Fibroblast of upper back skin (primary cell): ENCODE measurements around the gene SLC22A13.
"Not testable (repeated sequence)": the region's sequence is repeated elsewhere in the genome, so short reads cannot be mapped to it uniquely, and the experiment has no call there.

ENCODE experiments used
- DNase-seq: peaks from one replicate; pipeline ENCODE4 v3.0.0-alpha.2; 2013

The SLC22A13 gene

GRCh38 chr3:38307599-38307998 is 42.0 kb downstream of the SLC22A13 start:
- DNase-seq: no peak

- no peak for DNase-seq
These were observed 42.8 kb downstream of the SLC22A13 start for GRCh38 chr3:38308456-38308855.

- DNase-seq: no peak
These were observed 45.9 kb downstream of the SLC22A13 start for GRCh38 chr3:38311476-38311875.

DNA sequence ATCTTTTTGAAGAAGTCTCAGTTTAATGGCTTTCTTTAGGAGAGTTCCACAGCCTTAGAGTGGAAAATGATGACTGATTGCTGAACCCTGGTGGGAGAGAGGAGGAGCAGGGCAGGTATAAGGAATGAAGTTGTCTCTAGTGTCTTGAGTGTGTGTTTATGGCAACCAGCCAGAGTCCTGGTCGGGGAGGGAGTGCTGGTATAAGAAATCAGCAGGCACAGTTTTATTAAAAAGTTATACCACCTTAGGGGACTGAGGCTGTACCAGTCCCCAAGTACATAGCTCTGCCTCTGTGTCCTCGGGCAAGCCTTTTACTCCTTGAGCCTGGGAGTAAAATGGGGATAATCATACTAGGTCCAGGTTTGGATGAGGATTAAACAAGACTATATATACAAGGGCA is 46.3 kb downstream of the SLC22A13 start:
- DNase-seq: no peak

DNA sequence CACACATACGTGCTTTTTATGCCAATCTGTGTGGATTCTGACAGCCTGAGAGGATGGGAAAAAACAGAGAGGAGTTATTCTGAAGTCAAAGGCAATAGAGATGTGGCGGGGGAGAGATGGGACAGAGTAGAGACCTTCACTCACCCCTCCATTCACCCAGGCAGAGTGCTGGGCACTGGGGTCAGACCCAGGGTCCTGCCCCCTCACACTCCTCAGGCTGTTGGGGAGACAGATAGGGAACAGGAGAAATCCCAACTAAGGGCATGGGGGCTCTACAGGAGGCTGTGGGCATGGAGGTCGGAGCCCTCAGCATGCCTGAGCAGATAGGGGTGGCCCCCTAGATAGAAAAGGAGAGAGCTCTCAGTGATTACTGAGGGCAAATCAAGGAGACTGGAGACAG is 46.7 kb downstream of the SLC22A13 start:
- DNase-seq: no peak

DNA sequence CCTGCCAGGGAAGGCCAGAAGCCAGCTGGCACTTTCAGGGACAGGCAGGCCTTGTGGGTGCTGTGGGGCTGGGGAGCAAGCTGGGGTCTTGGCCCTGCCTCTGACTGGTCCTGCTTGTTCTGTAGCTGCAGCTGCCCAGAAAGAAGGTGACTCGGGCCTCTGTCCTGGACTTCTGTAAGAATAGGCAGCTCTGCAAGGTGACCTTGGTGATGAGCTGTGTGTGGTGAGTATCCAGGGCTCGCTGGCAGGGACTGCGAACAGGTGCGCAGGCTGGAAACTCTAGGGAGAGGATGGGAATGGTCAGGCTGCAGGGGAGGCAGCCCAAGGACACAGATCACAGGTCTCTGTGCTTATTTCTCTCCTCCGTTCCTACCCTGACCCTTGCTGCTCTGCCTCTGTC is 47.7 kb downstream of the SLC22A13 start:
- DNase-seq: no peak

- no peak for DNase-seq
These were observed 48.1 kb downstream of the SLC22A13 start for GRCh38 chr3:38313695-38314094.

DNA sequence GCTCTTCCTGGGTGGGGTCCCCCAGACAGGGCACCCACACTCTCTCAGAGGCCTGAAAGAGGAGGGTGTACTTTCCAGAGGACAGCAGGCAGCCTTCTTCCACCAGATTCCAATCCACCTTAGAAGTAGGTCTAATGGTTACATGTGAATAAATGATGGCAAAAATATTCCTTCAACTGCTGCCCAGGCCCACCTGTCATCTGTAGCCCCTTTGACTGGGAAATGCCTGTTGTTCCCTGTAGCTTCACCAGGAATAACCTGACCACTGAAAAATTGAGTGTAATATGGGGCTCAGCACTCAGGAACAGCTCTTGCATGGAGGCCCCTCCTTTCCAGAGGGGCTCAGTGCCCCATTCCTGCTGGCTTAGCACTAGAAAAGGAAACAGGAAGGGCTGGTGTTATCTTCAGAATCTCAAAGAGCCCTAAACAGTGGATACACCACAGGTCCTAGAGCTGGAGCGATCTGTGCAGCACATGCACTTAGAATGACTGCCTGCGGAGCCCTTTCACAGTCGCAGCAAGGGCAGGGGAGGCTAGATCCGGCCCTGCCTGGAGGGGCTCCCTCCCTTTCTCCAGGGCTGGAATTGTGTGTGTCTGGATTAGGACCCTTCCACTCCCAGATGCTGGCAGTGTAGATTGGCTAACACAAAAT is 48.6 kb downstream of the SLC22A13 start:
- DNase-seq: no peak

- DNase-seq: no peak
These were observed 49.3 kb downstream of the SLC22A13 start for GRCh38 chr3:38314764-38315487.

DNA sequence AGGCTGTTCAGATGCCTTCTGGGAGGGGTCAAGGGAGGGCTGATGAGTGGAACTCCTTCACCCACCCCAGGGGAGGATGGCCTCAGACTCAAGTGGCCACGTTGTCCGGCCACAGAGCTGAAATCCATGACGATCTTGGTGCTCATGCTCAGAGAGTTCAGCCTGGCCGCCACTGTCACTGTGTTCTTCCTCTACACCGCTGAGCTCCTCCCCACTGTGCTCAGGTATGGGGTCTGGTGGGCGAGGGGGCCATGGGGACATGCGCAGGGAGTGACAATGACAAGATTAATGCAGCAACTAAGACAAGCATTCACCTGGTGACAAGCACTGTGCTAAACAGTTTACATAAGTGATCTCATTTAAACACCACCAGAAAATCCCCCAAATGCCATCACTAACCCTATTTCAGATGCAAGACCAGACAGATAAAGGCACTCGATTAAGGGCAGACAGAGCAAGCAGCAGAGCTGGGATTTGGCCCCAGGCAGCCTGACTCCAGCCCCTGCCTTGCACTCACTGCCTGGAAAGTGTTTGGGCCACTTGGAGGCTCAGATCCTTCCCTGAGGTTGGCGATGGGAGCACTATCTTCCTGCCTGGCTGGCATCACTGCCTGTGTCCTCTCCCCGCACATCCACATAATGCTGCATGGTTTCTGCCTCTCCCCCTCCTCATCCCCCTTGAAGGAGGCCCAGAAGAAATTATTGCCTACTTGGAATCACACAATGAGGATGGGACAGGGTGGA is 50.0 kb downstream of the SLC22A13 start:
- DNase-seq: no peak

DNA sequence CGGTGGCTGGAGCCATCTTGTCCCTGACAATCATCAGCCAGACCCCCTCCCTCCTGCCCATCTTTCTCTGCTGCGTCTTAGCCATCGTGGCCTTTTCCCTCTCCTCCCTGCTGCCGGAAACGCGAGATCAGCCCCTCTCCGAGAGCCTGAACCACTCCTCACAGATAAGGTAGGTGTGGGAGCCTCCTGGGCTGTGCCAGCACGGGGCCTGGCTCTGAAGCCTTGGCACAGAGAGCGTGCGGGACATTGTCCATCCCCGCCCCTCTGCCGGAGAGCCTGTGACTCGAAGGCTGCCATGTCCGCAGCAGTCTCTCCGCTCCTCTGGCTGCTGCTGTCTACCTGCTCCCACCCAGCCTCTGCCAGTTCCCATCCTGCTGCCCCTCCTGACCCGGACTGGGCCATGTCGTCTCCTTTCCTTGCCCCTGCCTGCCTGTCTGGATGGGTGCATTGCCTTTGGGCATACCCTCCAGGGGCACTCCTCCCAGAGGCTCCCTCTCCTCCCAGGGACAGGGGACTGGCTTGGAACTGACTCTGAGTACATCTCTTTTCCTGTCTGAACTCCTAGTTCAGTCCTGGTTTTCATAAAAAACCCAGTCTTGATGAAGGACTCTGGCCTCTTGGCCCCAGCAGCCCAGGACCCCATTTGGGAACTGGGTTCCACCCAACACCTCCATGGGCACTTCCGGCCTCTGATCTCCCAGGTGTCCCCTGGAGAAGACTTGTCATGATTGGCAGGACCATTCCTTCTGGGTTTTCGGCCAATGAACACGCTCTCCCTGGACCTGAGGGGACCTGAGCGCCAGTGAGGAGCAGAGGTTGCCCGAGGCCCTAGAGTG is 51.0 kb downstream of the SLC22A13 start:
- DNase-seq: no peak

GRCh38 chr3:38317192-38317759 is 51.7 kb downstream of the SLC22A13 start:
- DNase-seq: no peak

GRCh38 chr3:38318766-38319671 is 53.4 kb downstream of the SLC22A13 start:
- DNase-seq: no peak

DNA sequence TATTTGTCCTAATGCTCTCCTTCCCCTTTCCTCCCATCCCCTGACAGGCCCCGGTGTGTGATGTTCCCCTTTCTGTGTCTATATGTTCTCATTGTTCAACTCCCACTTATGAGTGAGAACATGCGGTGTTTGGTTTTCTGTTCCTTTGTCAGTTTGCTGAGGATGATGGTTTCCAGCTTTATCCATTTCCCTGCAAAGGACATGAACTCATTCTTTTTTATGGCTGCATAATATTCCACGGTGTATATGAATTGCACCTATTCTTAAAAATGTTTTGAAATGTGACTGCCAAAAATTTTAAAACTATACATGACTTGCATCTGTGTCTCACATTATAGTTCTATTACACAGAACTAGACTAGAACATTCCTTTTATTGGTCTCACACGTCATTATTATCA is 55.0 kb downstream of the SLC22A13 start:
- not testable (repeated sequence) for DNase-seq

- DNase-seq: no peak
These were observed 57.4 kb downstream of the SLC22A13 start for GRCh38 chr3:38323060-38323459.

DNA sequence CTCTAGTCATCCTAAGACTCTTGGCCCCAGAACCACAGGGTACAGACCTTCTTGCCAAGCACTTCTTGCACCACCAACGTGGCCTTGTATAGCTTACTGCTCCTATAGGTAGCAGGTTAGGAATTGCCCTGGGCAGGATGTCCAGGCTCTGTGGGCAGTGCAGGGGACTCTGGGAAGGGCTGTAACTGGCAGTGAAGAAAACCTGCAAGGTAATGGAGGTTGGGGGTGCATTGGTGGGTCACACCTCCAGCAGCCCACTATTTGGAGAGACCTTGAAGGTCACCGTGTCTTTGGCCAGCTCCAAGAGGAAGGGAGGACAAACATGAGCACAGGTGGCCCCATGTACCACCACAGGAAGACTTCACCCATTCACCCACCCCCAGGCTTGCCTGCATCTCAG is 59.6 kb downstream of the SLC22A13 start:
- DNase-seq: no peak

- DNase-seq: peak; percentile 80
These were observed 61.9 kb downstream of the SLC22A13 start for GRCh38 chr3:38327335-38328009.
